ENCODE measurements around the gene ACVR1B.

ACVR1B gene

GRCh38 chr12:52035926-52036325, 84.4 kb downstream of the ACVR1B start:
- DNase-seq (ENCODE audit: low read depth) = no peak
- H3K4me3 ChIP-seq (ENCODE audit: low read depth, low read length) = no peak overlapping the region

- peak overlapping the region; percentile 40 for H3K4me3 ChIP-seq (ENCODE audit: low read depth, low read length)
- DNase-seq (ENCODE audit: low read depth) = no peak
These were observed 85.2 kb downstream of the ACVR1B start for GRCh38 chr12:52036587-52037171.

GRCh38 chr12:52037248-52037861, 85.9 kb downstream of the ACVR1B start:
- DNase-seq (ENCODE audit: low read depth) = no peak

GRCh38 chr12:52038447-52038846, 86.9 kb downstream of the ACVR1B start:
- no peak for DNase-seq (ENCODE audit: low read depth)
- H3K4me3 ChIP-seq (ENCODE audit: low read depth, low read length) = no peak overlapping the region

More at GRCh38 chr12:52037248-52037861, 85.9 kb downstream of the ACVR1B start:
- H3K4me3 ChIP-seq (ENCODE audit: low read depth, low read length) = peak overlapping the region; percentile 52

- no peak overlapping the region for H3K4me3 ChIP-seq (ENCODE audit: low read depth, low read length)
- DNase-seq (ENCODE audit: low read depth) = no peak
These were observed 89.5 kb downstream of the ACVR1B start for GRCh38 chr12:52041035-52041434.

- no peak for DNase-seq (ENCODE audit: low read depth)
- H3K4me3 ChIP-seq (ENCODE audit: low read depth, low read length) = no peak overlapping the region
These were observed 90.2 kb downstream of the ACVR1B start for GRCh38 chr12:52041695-52042123.

GRCh38 chr12:52042706-52043385, 91.3 kb downstream of the ACVR1B start:
- no peak overlapping the region for H3K4me3 ChIP-seq (ENCODE audit: low read depth, low read length)
- DNase-seq (ENCODE audit: low read depth) = no peak

GRCh38 chr12:52043386-52044212, 92.1 kb downstream of the ACVR1B start:
- DNase-seq (ENCODE audit: low read depth) = no peak

GRCh38 chr12:52044292-52044983, 92.9 kb downstream of the ACVR1B start:
- H3K4me3 ChIP-seq (ENCODE audit: low read depth, low read length) = no peak overlapping the region
- no peak for DNase-seq (ENCODE audit: low read depth)

More at GRCh38 chr12:52043386-52044212, 92.1 kb downstream of the ACVR1B start:
- H3K4me3 ChIP-seq (ENCODE audit: low read depth, low read length) = no peak overlapping the region

- DNase-seq (ENCODE audit: low read depth) = no peak
- no peak overlapping the region for H3K4me3 ChIP-seq (ENCODE audit: low read depth, low read length)
These were observed 94.3 kb downstream of the ACVR1B start for GRCh38 chr12:52045794-52046199.
